Measurements from ENCODE around the gene TAF4. TPM values are rescaled to one million over a fixed set of nuclear protein-coding genes. Genes with fewer than 3 reads are reported as not detected.
"Not testable (repeated sequence)": the region's sequence is repeated elsewhere in the genome, so short reads cannot be mapped to it uniquely, and the experiment has no call there.

The TAF4 gene
- total RNA-seq, 1 donor from 2014 or later, result 7.6 TPM

DNA sequence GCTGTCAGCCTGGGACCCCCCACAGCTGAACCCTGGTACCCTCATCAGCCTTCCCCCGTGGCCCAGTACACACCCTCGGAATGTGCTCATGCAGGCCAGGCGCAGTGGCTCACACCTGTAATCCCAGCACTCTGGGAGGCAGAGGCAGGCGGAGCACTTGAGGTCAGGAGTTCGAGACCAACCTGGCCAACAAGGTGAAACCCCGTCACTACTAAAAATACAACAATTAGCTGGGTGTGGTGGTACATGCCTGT lies 9.9 kb downstream of the TAF4 start:
- DNase-seq, result not testable (repeated sequence)

DNA sequence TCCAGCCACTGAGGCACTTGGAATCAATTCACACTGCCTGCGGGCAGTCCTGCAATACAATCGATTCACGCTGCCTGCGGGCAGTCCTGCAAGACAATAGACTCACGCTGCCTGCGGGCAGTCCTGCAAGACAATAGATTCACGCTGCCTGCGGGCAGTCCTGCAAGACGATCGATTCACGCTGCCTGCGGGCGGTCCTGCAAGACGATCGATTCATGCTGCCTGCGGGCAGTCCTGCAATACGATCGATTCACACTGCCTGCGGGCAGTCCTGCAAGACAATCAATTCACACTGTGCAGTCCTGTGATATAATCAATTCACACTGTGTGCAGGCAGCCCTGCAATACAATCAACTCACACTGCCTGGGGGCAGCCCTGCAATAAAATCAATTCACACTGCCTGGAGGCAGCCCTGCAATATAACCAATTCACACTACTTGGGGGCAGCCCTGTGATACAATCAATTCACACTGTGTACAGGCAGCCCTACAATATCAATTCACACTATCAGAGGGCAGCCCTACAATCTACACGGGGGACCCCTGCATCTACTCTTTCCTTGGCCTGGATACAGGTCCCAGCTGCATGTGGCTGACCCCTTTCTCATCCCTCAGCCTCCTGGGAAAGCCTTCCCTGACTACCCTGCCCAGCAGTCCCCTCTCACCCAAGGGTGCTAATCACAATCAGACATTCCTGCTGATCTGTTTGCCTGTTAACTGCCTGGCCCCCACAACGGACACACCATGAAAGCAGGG lies 10.4 kb downstream of the TAF4 start:
- no peak for DNase-seq

DNA sequence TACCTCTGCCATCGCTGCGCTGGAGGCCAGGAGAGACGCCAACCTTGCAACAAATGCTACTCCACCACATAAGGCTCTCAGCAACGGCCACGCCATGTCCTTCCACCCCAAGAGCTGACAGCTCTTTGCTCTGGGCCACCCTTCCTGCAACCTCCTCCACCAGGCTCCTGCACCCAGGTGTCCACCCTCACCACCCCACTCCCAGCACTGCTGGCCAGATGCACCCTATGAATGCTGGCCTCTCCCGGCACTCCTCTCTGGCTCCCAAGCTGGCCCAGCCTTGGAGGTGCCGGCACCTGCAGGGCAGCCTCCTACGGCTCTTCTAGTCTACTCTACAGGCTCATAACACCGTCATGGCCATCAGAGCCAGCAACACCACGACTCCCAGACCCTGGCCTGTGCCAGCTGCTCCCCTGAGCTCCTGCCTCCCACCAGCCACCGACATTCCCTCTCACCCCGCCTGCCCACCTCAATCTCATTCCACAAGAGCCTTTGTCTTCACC lies 11.2 kb downstream of the TAF4 start:
- DNase-seq, result no peak

DNA sequence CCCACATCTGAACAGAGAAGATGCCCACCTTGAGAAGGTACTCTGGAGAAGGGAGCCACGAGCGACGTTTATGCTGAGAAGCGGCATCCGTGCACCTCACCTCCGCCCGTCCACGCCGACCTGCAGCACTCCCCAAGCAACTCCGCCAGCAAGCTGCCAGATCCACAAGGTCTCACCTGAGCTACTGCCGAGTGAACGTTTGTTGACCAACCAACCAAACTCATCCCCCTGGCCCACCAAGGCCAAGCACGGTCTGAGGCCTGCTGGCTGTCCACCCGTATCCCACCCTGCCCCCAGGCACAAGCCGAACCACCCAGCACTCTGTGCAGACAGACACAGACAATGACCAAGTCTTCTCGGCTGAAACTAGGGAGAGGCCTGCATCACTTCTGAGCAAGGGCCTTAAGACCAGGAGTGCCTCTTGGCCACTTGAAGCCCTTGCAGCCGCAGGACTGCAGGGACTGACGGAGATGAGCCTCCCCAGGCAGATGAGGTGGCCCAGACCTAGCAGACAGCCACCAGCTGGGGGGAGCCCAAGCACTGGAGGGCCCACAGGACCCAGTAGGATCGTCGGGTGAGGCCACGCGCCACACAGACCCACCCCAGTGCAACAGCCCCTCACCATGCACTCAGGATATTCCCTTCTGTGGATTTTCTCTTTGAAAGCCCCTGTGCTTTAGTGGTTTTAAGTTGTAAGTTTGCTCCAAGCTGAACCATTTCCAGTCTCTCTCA lies 12.1 kb downstream of the TAF4 start:
- DNase-seq, result no peak

DNA sequence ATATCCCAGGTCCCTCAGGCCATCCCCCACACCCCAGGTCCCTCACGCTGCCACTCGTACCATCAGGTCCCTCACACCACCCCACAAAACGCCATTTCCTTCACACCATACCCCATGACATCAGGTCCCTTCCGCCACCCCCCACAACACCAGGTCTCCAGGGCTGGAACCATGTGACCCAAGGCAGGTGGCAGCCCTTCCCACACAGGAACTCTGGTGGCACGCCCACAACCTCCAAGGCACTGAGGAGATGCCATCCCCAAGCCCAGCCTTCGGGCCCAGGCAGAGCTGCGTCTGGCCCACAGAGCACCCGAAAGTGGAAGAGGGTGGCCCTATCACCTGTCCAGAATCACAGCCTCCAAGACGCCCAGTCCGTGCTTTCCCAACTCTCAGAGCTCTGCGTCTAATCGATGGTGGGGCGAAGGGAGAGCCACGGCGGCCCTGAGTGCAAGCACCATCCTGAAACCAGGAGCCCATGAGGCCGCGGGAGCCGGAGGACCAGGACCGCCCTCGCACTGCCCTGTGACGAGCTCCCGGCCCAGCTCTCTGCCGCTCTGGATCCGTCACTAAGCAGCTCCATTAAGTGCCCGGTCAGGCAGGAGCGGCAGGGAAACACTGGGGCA lies 12.7 kb downstream of the TAF4 start:
- DNase-seq, result no peak

DNA sequence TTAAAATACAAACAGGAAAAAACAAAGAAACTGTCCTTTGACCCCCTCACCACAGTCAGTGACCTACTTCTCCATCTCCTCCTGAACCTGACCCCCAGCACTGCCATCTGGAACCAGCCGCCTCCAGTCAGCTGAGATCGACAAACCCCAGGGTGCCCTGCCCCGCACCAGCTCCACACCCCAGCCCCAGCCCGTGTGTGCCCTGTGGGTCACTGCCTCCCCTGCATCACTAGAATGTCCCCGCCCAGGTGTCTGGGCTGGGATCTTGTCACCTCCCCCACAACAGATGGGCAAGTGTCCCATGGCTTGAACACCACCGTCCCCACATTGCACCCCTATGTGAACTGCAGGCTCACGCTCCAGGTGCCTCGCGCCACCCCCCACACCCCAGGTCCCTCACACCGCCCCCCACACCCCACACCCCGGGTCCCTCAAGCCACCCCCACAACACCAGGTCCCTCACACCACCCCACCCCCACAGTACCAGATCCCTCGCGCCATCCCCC lies 13.3 kb downstream of the TAF4 start:
- DNase-seq, result no peak

DNA sequence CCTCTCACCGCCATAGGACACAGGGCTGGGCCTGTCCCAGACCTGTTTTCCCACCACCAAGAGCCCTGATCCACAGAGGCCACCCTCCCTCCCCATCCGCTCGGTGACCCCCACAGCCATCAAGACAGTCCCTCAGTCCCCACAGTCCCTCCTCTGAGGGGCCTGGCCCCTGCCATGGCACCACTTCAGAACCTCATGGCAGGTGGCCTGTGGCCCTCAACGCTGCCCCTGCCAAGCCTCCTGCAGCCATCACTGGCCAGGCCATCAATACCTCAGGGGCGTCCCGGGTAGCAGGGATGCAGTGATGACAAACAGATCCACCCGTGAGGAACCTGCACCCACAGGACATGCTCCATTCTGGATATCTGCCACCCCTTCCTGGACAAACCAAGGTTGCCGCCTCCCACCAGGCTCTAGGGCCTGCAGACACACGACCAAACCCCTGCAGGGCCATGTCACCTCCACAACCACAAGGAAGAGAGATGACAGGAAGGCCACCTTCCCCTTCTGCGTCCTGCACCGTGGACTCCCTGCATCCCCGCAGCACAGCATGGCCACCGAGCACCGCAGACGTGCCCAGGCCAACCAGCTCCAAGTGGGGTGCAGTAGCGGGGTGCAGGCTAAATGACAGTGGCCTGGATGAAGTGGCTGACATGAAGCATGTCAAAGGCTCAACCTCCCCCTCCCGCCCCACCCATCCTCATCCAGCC lies 14.0 kb downstream of the TAF4 start:
- DNase-seq, result no peak

DNA sequence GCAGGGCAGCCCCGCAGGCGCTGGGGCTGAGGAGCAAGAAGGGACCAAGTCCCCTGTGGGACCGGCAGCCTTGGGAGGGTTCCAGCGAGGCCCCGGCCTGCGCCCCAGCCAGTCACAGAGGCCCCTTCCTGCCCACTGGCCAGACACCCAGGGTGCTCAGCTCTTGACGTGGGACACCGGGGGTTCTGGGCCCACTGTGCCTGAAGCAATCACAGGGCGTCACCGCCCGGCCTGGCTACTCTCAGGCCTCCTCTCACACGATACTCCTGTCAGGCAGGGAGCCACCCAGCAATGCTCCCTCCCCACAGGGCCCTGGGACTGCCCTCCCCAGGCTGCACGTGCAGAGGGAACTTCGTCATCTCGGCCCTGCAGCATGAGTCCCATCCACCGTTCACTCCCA lies 14.5 kb downstream of the TAF4 start:
- DNase-seq, result no peak

DNA sequence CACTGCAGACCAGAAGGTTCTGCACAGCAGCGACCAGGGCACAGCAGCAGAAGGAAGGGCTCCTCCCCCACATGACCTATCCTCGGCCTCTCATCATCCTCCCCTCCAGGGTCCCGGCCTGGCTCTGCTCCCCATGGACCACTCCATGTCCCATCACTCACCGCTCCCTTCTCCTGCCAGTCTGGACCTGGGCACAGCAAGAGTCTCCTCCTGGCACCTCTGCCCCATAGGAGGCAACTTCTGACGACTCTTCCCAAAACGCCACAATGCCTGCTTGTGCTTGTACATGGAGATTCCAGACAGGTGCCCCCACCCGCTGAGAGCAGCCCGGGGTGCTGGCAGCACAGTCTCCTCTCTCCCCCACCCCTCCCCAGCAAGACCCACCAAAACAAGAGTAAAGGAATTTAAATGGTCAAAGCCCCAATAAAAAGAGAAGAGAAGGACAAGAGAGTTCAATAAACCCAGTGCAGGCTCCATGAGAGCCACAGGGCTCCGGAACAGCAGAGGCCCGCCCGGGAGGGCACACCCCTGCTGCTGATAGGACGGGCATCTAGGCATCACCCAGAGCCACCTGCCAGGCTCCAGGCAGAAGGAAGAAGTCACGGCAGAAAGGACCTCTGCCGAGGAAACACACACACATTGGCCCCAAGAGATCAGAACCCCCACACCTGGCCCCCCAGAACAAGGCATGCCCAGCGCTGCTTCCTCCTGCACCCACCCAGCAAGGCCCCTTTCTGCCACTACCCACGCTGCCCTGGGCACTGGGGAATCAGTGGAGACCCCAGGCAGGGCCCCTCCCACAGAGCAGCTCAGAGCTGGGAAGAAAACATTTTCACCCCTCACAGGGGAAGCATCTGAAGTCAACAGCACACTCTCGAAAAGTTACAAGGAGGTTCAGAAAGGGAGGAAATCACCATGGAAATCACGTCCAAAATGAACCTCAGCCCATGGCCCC lies 15.2 kb downstream of the TAF4 start:
- no peak for DNase-seq

DNA sequence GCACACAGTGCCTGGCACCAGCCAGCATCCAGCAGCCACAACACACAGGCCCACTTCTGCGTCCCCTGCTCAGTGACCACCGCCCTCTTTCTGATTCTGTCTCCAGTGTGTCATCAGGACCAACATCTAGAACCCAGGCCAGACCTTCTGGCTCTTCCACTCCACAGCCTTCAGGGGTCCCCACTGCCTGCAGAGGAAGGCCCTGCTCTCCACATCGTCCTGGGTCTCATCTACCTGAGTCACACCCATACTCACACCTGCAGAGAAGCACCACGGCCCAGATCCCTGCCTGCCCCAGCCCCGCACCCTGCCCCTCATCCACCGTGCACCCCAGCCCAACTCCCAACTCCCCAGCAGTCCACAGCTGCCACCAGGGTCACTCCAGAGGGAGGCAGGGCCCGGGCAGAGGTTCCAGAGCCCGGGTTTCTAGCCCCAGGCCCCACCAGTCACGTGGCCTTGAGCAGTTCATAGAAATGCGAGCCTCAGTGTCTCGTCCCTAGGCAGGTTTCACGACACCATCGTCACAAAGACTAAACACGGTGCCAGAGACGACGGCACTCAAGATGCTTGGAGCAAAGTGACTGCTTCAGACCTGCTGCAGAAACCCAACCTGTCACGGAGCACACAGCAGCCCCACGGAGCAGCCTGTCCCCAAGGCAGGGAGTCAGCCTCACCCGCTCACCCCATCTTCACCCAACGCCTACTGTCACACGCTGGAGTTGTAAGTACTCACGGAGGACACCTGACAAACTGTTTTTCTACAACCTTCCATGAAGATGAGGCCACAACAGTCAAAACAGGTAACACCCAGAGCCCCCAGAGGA lies 16.1 kb downstream of the TAF4 start:
- no peak for DNase-seq

DNA sequence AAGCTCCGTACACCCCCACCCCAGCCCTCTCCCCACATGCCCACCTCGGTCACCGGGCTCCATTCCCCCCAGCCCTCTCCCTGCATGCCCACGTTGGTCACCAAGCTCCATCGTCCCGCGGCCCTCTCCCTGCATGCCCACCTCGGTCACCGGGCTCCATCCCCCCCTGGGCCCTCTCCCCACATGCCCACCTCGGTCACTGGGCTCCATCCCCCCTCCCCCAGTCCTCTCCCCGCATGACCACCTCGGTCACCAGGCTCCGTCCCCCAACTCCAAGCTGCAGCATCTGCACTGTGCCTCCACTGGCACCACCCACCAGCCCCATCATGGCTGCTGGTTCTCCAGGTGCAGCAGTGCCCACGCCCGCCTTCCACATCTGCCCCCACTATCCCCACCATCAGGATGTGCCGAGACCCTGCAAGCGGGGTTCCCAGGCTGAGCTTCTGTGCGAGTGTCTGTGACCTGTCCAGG lies 16.8 kb downstream of the TAF4 start:
- DNase-seq, result no peak

DNA sequence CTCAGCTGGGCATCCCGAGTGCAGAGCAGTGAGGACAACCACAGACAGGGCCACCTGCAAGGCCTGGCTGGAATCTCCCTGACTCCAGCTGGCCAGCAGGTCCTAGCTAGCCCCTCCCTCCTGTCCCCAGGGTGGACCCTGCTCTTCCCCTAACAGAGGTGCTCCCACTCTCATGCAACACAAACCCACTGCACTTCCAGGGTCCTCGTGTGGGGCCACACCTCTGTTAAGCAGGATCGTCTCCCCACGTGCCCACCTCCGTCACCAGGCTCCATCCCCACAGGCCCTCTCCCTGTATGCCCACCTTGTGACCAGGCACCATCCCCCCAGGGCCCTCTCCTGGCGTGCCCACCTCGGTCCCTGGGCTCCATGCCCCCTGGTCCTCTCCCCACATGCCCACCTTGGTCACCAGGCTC lies 17.3 kb downstream of the TAF4 start:
- DNase-seq, result no peak

DNA sequence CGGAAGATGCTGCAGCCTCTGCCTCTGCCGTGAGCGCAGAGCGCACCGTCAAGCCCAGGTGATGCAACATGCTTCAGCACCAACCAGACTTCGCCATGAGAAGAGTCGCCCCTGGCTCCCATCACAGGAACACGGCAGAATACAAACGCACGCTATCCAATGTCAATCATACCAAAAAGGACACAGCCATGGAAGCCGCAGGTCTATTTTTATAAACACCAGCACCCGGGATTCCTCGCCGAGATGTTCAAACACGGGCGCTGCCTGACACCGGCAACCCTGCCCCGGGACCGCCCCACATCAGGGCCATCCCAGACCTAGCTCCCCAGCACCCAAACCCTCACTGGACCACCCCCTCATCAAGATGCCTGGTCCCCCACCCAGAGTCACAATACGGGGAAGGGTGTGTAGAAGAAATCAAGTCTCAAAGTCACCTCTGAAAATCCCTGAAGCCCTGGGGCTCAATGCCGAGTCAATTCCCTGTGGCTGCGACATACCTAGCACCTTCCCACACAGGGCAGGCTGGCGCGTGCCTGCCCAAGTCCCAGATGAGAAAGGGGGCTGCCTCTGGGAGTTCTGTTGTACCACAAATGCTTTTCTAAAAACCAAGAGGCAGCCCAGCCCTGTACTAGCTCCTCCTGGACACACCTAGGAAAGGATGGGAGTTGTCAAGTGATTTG lies 17.9 kb downstream of the TAF4 start:
- DNase-seq, result no peak

DNA sequence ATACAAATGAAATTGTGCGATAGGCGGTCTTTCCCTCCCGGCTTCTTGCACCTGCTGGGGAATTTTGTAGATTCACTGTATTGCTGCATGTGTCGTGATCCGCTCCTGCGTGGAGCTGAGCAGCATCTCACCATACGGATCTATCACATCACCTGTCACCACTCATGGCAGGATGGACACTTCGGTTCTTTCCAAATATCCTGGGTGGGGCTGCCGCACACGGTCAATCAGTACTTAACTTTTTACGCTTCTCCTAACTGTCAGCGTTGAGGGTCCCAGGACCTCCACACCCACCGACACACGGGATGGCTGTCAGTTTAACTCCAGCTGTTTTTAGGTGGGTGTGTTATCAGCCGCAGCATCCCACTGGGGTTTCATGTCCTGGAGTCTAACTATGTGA lies 19.2 kb downstream of the TAF4 start:
- no peak for DNase-seq

DNA sequence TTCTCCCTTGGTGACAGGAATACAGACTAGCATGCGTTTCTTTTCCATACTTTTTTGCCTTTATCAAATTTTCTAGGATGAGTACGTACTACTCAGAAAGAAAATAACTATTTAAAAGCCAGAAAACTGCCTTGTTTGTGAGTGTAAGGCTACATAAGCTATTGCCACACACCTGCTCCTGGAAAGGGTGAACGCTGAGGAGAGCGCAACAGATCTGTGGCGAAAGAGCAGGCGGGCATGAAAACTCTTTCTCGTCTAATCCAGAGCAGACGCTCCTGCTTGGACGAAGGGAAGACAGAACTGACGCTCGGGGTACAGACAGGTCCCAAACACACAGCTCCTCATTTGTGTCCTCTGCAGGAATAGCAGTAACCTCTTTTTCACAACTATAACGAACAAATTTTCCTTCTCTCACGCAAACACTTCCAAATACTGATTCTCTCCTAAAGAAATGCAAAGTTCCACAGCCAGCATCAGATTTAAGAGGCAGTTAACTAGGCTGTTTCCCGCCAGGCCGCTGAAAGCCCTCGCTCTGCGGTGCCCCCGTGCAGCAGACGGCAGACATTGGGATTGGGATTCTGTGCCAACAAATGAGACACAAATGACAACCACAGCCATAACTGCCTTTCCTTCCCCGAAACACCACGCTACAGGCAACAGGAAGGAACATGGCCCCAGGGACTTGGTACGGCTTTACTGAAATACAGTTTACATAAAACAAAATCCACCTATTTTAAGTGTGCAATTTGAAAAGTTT lies 20.0 kb downstream of the TAF4 start:
- DNase-seq, result no peak

DNA sequence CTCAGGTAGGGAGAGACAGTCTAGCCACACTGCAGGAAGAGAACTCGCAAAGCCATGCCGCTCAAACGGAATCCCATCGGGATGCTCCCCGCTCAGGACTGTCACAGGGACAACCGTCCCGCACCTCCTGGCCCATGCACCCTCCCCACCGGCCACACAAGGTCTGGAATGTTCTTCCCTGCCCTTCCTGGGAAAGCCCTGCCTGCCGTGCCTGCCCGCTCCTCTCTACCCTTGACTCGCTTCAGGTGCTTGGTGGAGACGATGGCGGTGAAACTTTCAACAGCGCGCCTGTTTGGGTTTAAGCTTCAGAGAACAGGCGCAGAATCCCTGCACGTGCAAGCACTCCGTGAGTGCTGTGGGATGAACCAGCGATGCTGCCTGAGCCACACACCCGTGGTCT lies 20.6 kb downstream of the TAF4 start:
- DNase-seq, result no peak

DNA sequence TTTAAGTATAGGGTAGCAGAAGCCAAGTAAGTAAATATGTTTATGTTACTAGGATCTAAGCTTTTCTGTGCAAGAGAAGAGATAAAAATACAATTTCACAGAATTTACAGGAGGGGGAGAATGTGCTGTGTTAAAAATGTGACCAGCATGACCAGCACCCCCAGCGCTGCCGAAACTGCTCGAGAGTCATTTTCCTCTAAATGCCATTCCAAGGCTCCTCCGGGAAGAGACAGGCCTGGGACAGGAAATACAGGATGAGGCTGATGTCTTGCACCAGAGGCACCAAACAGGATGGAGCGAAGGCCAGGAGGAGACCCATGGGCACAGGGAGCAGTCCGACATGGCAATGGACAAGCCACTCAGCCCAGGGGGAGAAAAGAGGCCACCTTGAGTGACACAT lies 21.1 kb downstream of the TAF4 start:
- no peak for DNase-seq

DNA sequence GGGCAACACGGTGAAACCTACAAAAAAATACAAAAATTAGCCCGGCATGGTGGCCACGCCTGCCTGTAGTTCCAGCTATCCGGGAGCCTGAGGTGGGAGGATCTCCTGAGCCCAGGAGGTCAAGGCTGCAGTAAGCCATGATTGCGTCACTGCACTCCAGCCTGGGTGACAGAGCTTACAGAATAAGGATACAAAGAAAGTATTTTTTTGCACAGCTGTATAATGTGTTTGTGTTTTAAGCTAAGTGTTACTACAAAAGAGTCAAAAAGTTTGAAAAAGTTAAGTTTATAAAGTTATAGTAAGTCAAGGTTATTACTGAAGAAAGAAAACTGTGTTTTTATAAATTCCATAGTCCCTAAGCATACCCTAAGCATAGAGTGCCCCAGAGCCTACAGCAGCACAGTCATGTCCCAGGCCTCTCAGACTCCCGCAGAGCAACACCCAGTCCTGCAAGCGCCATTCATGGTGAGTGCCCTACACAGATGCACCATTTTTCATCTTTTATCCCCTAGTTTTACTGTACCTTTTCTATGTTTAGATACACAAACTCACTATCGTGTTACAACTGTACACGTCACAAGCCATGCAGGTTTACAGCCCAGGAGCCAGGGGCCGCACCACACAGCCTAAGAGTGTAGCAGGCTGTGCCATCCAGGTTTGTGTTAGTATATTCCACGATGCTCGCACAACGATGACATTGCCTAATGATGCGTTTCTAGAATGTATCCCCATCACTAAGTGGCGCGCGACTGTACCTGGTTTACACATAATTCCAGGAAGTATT lies 22.4 kb downstream of the TAF4 start:
- DNase-seq, result no peak
